Measurements from ENCODE around the gene FAM3B.

The FAM3B gene

GRCh38 chr21:41315726-41316125 is 875 bp upstream of the FAM3B start:
- Histone ChIP-seq H3K4me3 (no peak overlapping the region), H3K36me3 (no peaks in the 10 kb centered on the region), H3K4me1 (peaks cover 0 to 21% (median 5%) of the 10 kb centered on the region in 10 experiments; a peak in 13 of 20 replicates), H3K4me2 (no peak overlapping the region), H3K27ac (no peak overlapping the region), H3K27me3 (peaks cover 24 to 37% (median 31%) of the 10 kb centered on the region in 11 experiments), H4K20me1 (no peaks in the 10 kb centered on the region), H3K9me3 (replicated peaks in 1 of 11) (peaks cover 0 to 18% (median 3%) of the 10 kb centered on the region in 11 experiments; a peak in 5 of 22 replicates), H3K9ac (no peak overlapping the region)
- no peak for TF ChIP-seq Cebpa-rat (IDR thresholded peaks at IDR 0.05)

GRCh38 chr21:41317063-41317392 is 427 bp downstream of the FAM3B start:
- Histone ChIP-seq H3K4me1 (peaks cover 10 to 34% (median 18%) of the 10 kb centered on the region in 10 experiments; a peak in 19 of 20 replicates), H3K36me3 (no peaks in the 10 kb centered on the region), H4K20me1 (no peaks in the 10 kb centered on the region), H3K27me3 (peaks cover 24 to 37% (median 31%) of the 10 kb centered on the region in 11 experiments), H3K4me2 (peak overlapping the region; percentile 40 to 68 (median 48); a peak in 18 of 22 replicates), H3K27ac (no peak overlapping the region), H3K4me3 (peak overlapping the region in 1 of 10 experiments; percentile 22; a peak in 1 of 20 replicates), H3K9ac (no peak overlapping the region), H3K9me3 (replicated peaks in 1 of 11) (peaks cover 0 to 18% (median 0%) of the 10 kb centered on the region in 11 experiments; a peak in 5 of 22 replicates)
- no peak for TF ChIP-seq Cebpa-rat (IDR thresholded peaks at IDR 0.05)

- H3K9me3 ChIP-seq (replicated peaks in 1 of 11) = peaks cover 0 to 18% (median 0%) of the 10 kb centered on the region in 11 experiments; a peak in 5 of 22 replicates
- peak overlapping the region in 2 of 11 experiments; percentile 64 to 68; a peak in 3 of 22 replicates for H3K4me2 ChIP-seq
- peaks cover 10 to 39% (median 22%) of the 10 kb centered on the region in 10 experiments; a peak in 19 of 20 replicates for H3K4me1 ChIP-seq
- no peaks in the 10 kb centered on the region for H3K36me3 ChIP-seq
- H4K20me1 ChIP-seq = no peaks in the 10 kb centered on the region
- peaks cover 24 to 37% (median 31%) of the 10 kb centered on the region in 11 experiments for H3K27me3 ChIP-seq
- H3K9ac ChIP-seq = no peak overlapping the region
- H3K27ac ChIP-seq = no peak overlapping the region
- no peak overlapping the region for H3K4me3 ChIP-seq
- no peak for TF ChIP-seq Cebpa-rat (IDR thresholded peaks at IDR 0.05)
Observed at GRCh38 chr21:41317458-41317857, 857 bp downstream of the FAM3B start.

- Histone ChIP-seq H3K27me3 (peaks cover 24 to 37% (median 31%) of the 10 kb centered on the region in 11 experiments), H3K4me1 (peaks cover 10 to 46% (median 29%) of the 10 kb centered on the region in 10 experiments; a peak in 19 of 20 replicates), H3K9ac (no peak overlapping the region), H3K27ac (no peak overlapping the region), H3K4me3 (no peak overlapping the region), H4K20me1 (no peaks in the 10 kb centered on the region), H3K4me2 (no peak overlapping the region), H3K9me3 (replicated peaks in 1 of 11) (peaks cover 0 to 18% (median 0%) of the 10 kb centered on the region in 11 experiments; a peak in 4 of 22 replicates), H3K36me3 (no peaks in the 10 kb centered on the region)
- TF ChIP-seq Cebpa-rat (IDR thresholded peaks at IDR 0.05) = no peak
Observed at GRCh38 chr21:41318218-41318617, 1.6 kb downstream of the FAM3B start.

- H3K4me3 ChIP-seq = no peak overlapping the region
- H3K9ac ChIP-seq = no peak overlapping the region
- peaks cover 24 to 37% (median 31%) of the 10 kb centered on the region in 11 experiments for H3K27me3 ChIP-seq
- H3K27ac ChIP-seq = no peak overlapping the region
- no peaks in the 10 kb centered on the region for H4K20me1 ChIP-seq
- H3K36me3 ChIP-seq = no peaks in the 10 kb centered on the region
- H3K9me3 ChIP-seq (replicated peaks in 1 of 11) = peaks cover 0 to 18% (median 0%) of the 10 kb centered on the region in 11 experiments; a peak in 4 of 22 replicates
- H3K4me2 ChIP-seq = peak overlapping the region in 1 of 11 experiments; percentile 12; a peak in 1 of 22 replicates
- no peak for TF ChIP-seq Cebpa-rat (IDR thresholded peaks at IDR 0.05)
- H3K4me1 ChIP-seq = peaks cover 10 to 48% (median 31%) of the 10 kb centered on the region in 10 experiments; a peak in 19 of 20 replicates
Observed at GRCh38 chr21:41319273-41319672, 2.7 kb downstream of the FAM3B start.

GRCh38 chr21:41321211-41321907 is 4.8 kb downstream of the FAM3B start:
- H3K4me3 ChIP-seq = no peak overlapping the region
- peak overlapping the region in 3 of 11 experiments; percentile 28 to 70 (median 48); a peak in 5 of 22 replicates for H3K27ac ChIP-seq
- H4K20me1 ChIP-seq = no peaks in the 10 kb centered on the region
- peak overlapping the region in 10 of 11 experiments; percentile 33 to 84 (median 76); a peak in 20 of 22 replicates for H3K4me2 ChIP-seq
- peaks cover 10 to 56% (median 37%) of the 10 kb centered on the region in 10 experiments; a peak in 19 of 20 replicates for H3K4me1 ChIP-seq
- no peak for TF ChIP-seq Cebpa-rat (IDR thresholded peaks at IDR 0.05)
- H3K9me3 ChIP-seq (replicated peaks in 1 of 11) = peaks cover 0 to 12% (median 0%) of the 10 kb centered on the region in 11 experiments; a peak in 4 of 22 replicates
- no peaks in the 10 kb centered on the region for H3K36me3 ChIP-seq
- H3K27me3 ChIP-seq = peaks cover 14 to 24% (median 21%) of the 10 kb centered on the region in 11 experiments
- H3K9ac ChIP-seq = peak overlapping the region in 3 of 11 experiments; percentile 2 to 45 (median 10); a peak in 3 of 22 replicates

GRCh38 chr21:41321908-41322495 is 5.4 kb downstream of the FAM3B start:
- Histone ChIP-seq H3K9me3 (replicated peaks in 1 of 11) (peaks cover 0 to 6% (median 0%) of the 10 kb centered on the region in 11 experiments; a peak in 4 of 22 replicates), H3K4me3 (no peak overlapping the region), H3K27ac (peak overlapping the region in 4 of 11 experiments; percentile 25 to 70 (median 38); a peak in 7 of 22 replicates), H3K4me1 (peaks cover 10 to 59% (median 42%) of the 10 kb centered on the region in 10 experiments; a peak in 19 of 20 replicates), H3K36me3 (no peaks in the 10 kb centered on the region), H3K4me2 (peak overlapping the region in 10 of 11 experiments; percentile 33 to 84 (median 76); a peak in 18 of 22 replicates), H4K20me1 (no peaks in the 10 kb centered on the region), H3K9ac (peak overlapping the region in 2 of 11 experiments; percentile 10 to 45; a peak in 3 of 22 replicates), H3K27me3 (peaks cover 7 to 18% (median 14%) of the 10 kb centered on the region in 11 experiments)
- TF ChIP-seq Cebpa-rat (IDR thresholded peaks at IDR 0.05) = no peak

- Histone ChIP-seq H3K36me3 (no peaks in the 10 kb centered on the region), H3K4me1 (peaks cover 10 to 58% (median 42%) of the 10 kb centered on the region in 10 experiments; a peak in 18 of 20 replicates), H3K9ac (no peak overlapping the region), H3K4me3 (no peak overlapping the region), H3K27ac (peak overlapping the region in 3 of 11 experiments; percentile 28 to 70 (median 48); a peak in 2 of 22 replicates), H3K9me3 (replicated peaks in 1 of 11) (no peaks in the 10 kb centered on the region), H4K20me1 (no peaks in the 10 kb centered on the region), H3K4me2 (peak overlapping the region in 6 of 11 experiments; percentile 75 to 84 (median 80); a peak in 13 of 22 replicates), H3K27me3 (peaks cover under 1 to 11% (median 7%) of the 10 kb centered on the region in 11 experiments; a peak in 18 of 22 replicates)
- TF ChIP-seq Cebpa-rat (IDR thresholded peaks at IDR 0.05) = no peak
Observed at GRCh38 chr21:41322496-41323382, 6.1 kb downstream of the FAM3B start.

Measured in BLaER1 treated with 17β-estradiol and CSF1 and Interleukin-3, amounts not matched to agents 10 nM and 100 nM (cell line).